Prostate gland (tissue), 2 donors: ENCODE results near the gene GRHL1.
"Not testable (repeated sequence)": the region's sequence is repeated elsewhere in the genome, so short reads cannot be mapped to it uniquely, and the experiment has no call there.

Experiments used
- POLR2A ChIP-seq: fragments of 450-650 bp; IDR thresholded peaks from one replicate; pipeline ENCODE4 v1.6.1; 2016; ENCODE audit warnings: antibody characterized with exemption, mild to moderate bottlenecking
- POLR2AphosphoS5 ChIP-seq: sonication (generic); formaldehyde crosslinking; IDR thresholded peaks from one replicate; pipeline ENCODE4 v1.6.1; 2017; ENCODE audit warnings: antibody characterized with exemption
- TF ChIP-seq, protein P1 (sequence below), 4 experiments: fragments of 200-600 bp in 2 of 4; fragments of 450-650 bp in 2 of 4; sonication (generic) in 2 of 4; IDR thresholded peaks; 1 replicate in 3 of 4; 2 replicates in 1 of 4; pipeline ENCODE4 v1.5.1; 2016 to 2019; ENCODE audit warnings: antibody characterized with exemption in 4 of 4, mild to moderate bottlenecking in 2 of 4, moderate library complexity in 2 of 4

DNA sequence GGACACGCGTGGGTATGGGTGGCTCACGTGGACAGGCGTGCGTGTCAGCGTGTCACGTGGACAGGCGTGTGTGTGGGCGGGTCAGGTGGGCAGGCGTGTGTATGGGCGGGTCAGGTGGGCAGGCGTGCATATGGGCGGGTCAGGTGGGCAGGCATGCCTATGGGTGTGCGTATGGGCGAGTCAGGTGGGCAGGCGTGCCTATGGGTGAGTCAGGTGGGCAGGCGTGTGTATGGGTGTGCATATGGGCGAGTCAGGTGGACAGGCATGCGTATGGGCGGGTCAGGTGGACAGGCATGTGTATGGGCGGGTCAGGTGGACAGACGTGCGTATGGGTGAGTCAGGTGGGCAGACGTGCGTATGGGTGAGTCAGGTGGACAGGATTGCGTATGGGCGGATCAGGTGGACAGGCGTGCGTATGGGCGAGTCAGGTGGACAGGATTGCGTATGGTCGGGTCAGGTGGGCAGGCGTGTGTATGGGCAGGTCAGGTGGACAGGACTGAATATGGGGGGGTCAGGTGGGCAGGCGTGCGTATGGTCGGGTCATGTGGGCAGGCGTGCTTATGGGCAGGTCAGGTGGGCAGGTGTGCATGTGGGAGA is 61.0 kb downstream of the GRHL1 start:
- TF ChIP-seq, protein P1, sequence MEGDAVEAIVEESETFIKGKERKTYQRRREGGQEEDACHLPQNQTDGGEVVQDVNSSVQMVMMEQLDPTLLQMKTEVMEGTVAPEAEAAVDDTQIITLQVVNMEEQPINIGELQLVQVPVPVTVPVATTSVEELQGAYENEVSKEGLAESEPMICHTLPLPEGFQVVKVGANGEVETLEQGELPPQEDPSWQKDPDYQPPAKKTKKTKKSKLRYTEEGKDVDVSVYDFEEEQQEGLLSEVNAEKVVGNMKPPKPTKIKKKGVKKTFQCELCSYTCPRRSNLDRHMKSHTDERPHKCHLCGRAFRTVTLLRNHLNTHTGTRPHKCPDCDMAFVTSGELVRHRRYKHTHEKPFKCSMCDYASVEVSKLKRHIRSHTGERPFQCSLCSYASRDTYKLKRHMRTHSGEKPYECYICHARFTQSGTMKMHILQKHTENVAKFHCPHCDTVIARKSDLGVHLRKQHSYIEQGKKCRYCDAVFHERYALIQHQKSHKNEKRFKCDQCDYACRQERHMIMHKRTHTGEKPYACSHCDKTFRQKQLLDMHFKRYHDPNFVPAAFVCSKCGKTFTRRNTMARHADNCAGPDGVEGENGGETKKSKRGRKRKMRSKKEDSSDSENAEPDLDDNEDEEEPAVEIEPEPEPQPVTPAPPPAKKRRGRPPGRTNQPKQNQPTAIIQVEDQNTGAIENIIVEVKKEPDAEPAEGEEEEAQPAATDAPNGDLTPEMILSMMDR (IDR thresholded peaks at IDR 0.05), result not testable (repeated sequence)
- not testable (repeated sequence) for TF ChIP-seq POLR2A, POLR2AphosphoS5
